OCI-LY7 (cell line): Measurements from ENCODE around the gene RDH16. TPM values are rescaled to one million over a fixed set of nuclear protein-coding genes. Genes with fewer than 3 reads are reported as not detected.

Experiments
- BruUV-seq: library from RNA; stranded (reverse); fragments of 400-500 nt; replicated peaks from 2 replicates; lab custom pipeline; 2021; lab: Mats Ljungman, UMichigan
- CTCF ChIA-PET: fragments of 300-600 bp; sonication (Branson Sonifier 250); formaldehyde crosslinking; loops from one replicate; lab custom pipeline; 2022; ENCODE audit warnings: antibody characterized with exemption; ENCODE audit not compliant: unreplicated experiment; lab: Charles Lee
- POLR2A ChIA-PET: fragments of 300-600 bp; sonication (Branson Sonifier 250); formaldehyde crosslinking; loops from one replicate; lab custom pipeline; 2022; ENCODE audit warnings: antibody characterized with exemption; lab: Charles Lee
- DNase-seq: peaks from one replicate; pipeline ENCODE4 v3.0.0-alpha.2; 2015; ENCODE audit warnings: low spot score
- H2AFZ ChIP-seq: fragments of 200-600 bp; sonication (generic), shearing (Covaris generic); 2 replicates; pipeline ENCODE4 v1.6.1; 2014; ENCODE audit warnings: mild to moderate bottlenecking, antibody characterized with exemption, low read length, moderate library complexity
- H3K27ac ChIP-seq: fragments of 200-600 bp; sonication (generic); 2 replicates; pipeline ENCODE4 v1.5.1; 2014; ENCODE audit warnings: mixed run types, low read depth, mild to moderate bottlenecking, moderate library complexity, low read length, inconsistent platforms; ENCODE audit not compliant: poor library complexity, severe bottlenecking
- H3K36me3 ChIP-seq: fragments of 200-600 bp; sonication (generic); 2 replicates; pipeline ENCODE4 v1.6.1; 2014; ENCODE audit warnings: mild to moderate bottlenecking, antibody characterized with exemption, low read length, moderate library complexity, mixed read lengths; ENCODE audit not compliant: insufficient read depth
- H3K4me1 ChIP-seq: fragments of 200-600 bp; sonication (generic); 2 replicates; pipeline ENCODE4 v1.5.1; 2014; ENCODE audit warnings: mild to moderate bottlenecking, low read length; ENCODE audit not compliant: insufficient read depth, poor library complexity, severe bottlenecking
- H3K4me2 ChIP-seq: fragments of 200-600 bp; sonication (generic); 2 replicates; pipeline ENCODE4 v1.6.1; 2014; ENCODE audit warnings: mild to moderate bottlenecking, low read length
- H3K4me3 ChIP-seq: fragments of 200-600 bp; sonication (generic); 2 replicates; pipeline ENCODE4 v1.5.1; 2014; ENCODE audit warnings: mild to moderate bottlenecking, low read depth, low read length; ENCODE audit not compliant: poor library complexity, severe bottlenecking
- H3K79me2 ChIP-seq: fragments of 200-600 bp; sonication (generic); 2 replicates; pipeline ENCODE4 v1.6.1; 2016; ENCODE audit warnings: low read depth, mild to moderate bottlenecking, low read length, moderate library complexity, mixed read lengths; ENCODE audit not compliant: insufficient read depth
- H3K9me2 ChIP-seq: fragments of 200-600 bp; sonication (generic); 2 replicates; pipeline ENCODE4 v1.6.1; 2016; ENCODE audit warnings: mild to moderate bottlenecking, low read length, mixed read lengths; ENCODE audit not compliant: insufficient read depth
- H3K9me3 ChIP-seq: fragments of 200-600 bp; sonication (generic); 2 replicates; pipeline ENCODE4 v1.6.1; 2014; ENCODE audit warnings: mild to moderate bottlenecking, mixed run types, low read length, mixed read lengths
- H4K20me1 ChIP-seq: fragments of 200-600 bp; sonication (generic); 2 replicates; pipeline ENCODE4 v1.6.1; 2014; ENCODE audit warnings: mild to moderate bottlenecking, antibody characterized with exemption, low read length, moderate library complexity, mixed read lengths; ENCODE audit not compliant: insufficient read depth
- EZH2phosphoT487 ChIP-seq: fragments of 200-600 bp; sonication (generic); IDR thresholded peaks from 2 replicates; pipeline ENCODE4 v1.6.1; 2018; ENCODE audit warnings: low read depth, borderline replicate concordance, mild to moderate bottlenecking, mixed run types, antibody characterized with exemption, low read length, moderate library complexity, mixed read lengths
- intact Hi-C: fragments of 100-400 bp; cut with micrococcal nuclease; formaldehyde crosslinking; loops from one replicate; pipeline ENCODE4 v1.10.0; 2022; ENCODE audit not compliant: unreplicated experiment
- total RNA-seq, 2 experiments: library from RNA; depleted of rRNA in 1 of 2; stranded (reverse); fragments of >200 nt in 1 of 2; shearing (Covaris generic) in 1 of 2; gene quantifications; 2 replicates each; pipeline ENCODE4 v1.2.3, GENCODE V29; 2014 to 2022
- TF ChIP-seq, protein P1 (sequence below): fragments of 200-600 bp; sonication (generic); conservative IDR thresholded peaks from 2 replicates; pipeline ENCODE4 v1.5.1; 2014; ENCODE audit warnings: mild to moderate bottlenecking, antibody characterized with exemption, low read length, moderate library complexity, mixed read lengths

Gene RDH16
- total RNA-seq, 2 experiments from 2014 or later, result 0.06 to 0.13 TPM

DNA sequence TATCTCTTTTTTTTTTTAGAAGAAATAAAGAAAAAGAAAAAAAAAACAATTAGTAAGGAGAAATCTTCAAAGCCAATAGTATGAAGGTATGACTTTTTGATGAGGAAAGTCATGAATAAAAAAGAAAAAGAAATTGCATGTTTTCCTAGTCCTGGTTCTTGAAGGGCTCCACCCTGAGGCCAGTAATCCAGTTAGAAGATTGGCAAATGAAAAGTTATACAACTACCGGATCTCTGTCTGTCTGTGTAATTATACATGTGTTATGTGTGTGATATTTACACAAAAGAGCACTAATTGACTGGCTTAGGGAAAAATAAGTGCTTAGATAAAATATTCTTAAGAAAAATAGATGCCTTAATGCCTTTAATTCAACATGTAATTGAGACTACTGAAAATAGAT lies 51.6 kb downstream of the RDH16 start:
- TF ChIP-seq EZH2phosphoT487, result no peak
- TF ChIP-seq, protein P1, sequence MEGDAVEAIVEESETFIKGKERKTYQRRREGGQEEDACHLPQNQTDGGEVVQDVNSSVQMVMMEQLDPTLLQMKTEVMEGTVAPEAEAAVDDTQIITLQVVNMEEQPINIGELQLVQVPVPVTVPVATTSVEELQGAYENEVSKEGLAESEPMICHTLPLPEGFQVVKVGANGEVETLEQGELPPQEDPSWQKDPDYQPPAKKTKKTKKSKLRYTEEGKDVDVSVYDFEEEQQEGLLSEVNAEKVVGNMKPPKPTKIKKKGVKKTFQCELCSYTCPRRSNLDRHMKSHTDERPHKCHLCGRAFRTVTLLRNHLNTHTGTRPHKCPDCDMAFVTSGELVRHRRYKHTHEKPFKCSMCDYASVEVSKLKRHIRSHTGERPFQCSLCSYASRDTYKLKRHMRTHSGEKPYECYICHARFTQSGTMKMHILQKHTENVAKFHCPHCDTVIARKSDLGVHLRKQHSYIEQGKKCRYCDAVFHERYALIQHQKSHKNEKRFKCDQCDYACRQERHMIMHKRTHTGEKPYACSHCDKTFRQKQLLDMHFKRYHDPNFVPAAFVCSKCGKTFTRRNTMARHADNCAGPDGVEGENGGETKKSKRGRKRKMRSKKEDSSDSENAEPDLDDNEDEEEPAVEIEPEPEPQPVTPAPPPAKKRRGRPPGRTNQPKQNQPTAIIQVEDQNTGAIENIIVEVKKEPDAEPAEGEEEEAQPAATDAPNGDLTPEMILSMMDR, result no peak
- intact Hi-C loops, result no loop called here
- CTCF ChIA-PET, result no interaction called here
- Histone ChIP-seq H4K20me1 (no peaks in the 10 kb centered on the region), H3K9me3 (peaks cover 11% of the 10 kb centered on the region; the same call in 1 of the 2 replicates), H3K79me2 (no peaks in the 10 kb centered on the region), H3K36me3 (no peaks in the 10 kb centered on the region), H3K9me2 (no peaks in the 10 kb centered on the region), H3K4me3 (no peak overlapping the region), H2AFZ (no peak overlapping the region), H3K4me2 (no peak overlapping the region), H3K4me1 (no peaks in the 10 kb centered on the region), H3K27ac (no peak overlapping the region)
- DNase-seq, result no peak
- POLR2A ChIA-PET, result no interaction called here
- BruUV-seq, result no TSS peak

DNA sequence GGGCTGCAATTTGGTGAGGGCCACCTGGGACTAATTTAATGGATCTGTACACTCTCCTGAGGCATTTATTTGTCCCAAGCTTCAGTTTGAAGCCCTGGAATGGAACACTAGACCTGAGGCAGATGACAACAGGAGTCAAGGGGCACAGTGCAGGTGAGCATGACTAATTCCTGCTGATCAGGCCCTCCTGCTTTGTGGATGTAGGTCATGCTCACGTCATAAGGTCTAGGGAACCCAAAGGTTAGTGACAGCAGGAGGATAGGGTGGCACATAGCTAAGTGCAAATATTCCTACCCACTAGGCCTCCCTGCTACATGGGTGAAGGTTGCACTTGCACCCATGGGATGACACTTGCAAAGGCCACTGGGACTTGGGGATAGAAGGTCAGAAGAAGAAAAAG lies 54.0 kb downstream of the RDH16 start:
- Histone ChIP-seq H3K4me2 (no peak overlapping the region), H2AFZ (no peak overlapping the region), H3K79me2 (no peaks in the 10 kb centered on the region), H3K9me3 (peaks cover 12% of the 10 kb centered on the region; the same call in 1 of the 2 replicates), H3K36me3 (no peaks in the 10 kb centered on the region), H3K4me1 (no peaks in the 10 kb centered on the region), H3K4me3 (no peak overlapping the region), H3K9me2 (no peaks in the 10 kb centered on the region), H4K20me1 (no peaks in the 10 kb centered on the region), H3K27ac (no peak overlapping the region)
- intact Hi-C loops, result no loop called here
- CTCF ChIA-PET, result no interaction called here
- BruUV-seq, result no TSS peak
- DNase-seq, result no peak
- POLR2A ChIA-PET, result no interaction called here
- TF ChIP-seq, protein P1, result no peak
- no peak for TF ChIP-seq EZH2phosphoT487

Other genes with a start within 250 kb of the RDH16 start
- 1,560 and 1,723 TPM in 2 replicates for gene NACA, start 232.3 kb downstream of the RDH16 start, total RNA-seq (2014; rRNA removed; shearing (Covaris generic))
- 879 and 892 TPM in 2 replicates for gene NACA, start 232.3 kb downstream of the RDH16 start, total RNA-seq (2022)
- 17.1 and 20.4 TPM in 2 replicates for gene PRIM1, start 205.3 kb downstream of the RDH16 start, total RNA-seq (2014; rRNA removed; shearing (Covaris generic))
- gene PRIM1, start 205.3 kb downstream of the RDH16 start, total RNA-seq (2022), result 49.5 and 53.5 TPM in 2 replicates
- 1.2 and 1.4 TPM in 2 replicates for gene HSD17B6, start 194.3 kb downstream of the RDH16 start, total RNA-seq (2014; rRNA removed; shearing (Covaris generic))
- 6.0 and 6.6 TPM in 2 replicates for gene HSD17B6, start 194.3 kb downstream of the RDH16 start, total RNA-seq (2022)
- not detected in 2 replicates for gene SDR9C7, start 23.2 kb downstream of the RDH16 start, total RNA-seq (2014; rRNA removed; shearing (Covaris generic))
- gene SDR9C7, start 23.2 kb downstream of the RDH16 start, total RNA-seq (2022), result not detected in 2 replicates
- gene ZBTB39, start 48.9 kb upstream of the RDH16 start, total RNA-seq (2014; rRNA removed; shearing (Covaris generic)), result 10.9 TPM in 2 replicates
- 10.0 and 10.7 TPM in 2 replicates for gene ZBTB39, start 48.9 kb upstream of the RDH16 start, total RNA-seq (2022)
- gene TAC3, start 58.9 kb upstream of the RDH16 start, total RNA-seq (2014; rRNA removed; shearing (Covaris generic)), result not detected in 2 replicates
- not detected in 2 replicates for gene TAC3, start 58.9 kb upstream of the RDH16 start, total RNA-seq (2022)
- gene MYO1A, start 92.5 kb upstream of the RDH16 start, total RNA-seq (2014; rRNA removed; shearing (Covaris generic)), result 0.05 and 0.47 TPM in 2 replicates
- gene MYO1A, start 92.5 kb upstream of the RDH16 start, total RNA-seq (2022), result 0.19 and 0.79 TPM in 2 replicates
- 39.8 and 45.7 TPM in 2 replicates for gene NEMP1, start 121.2 kb upstream of the RDH16 start, total RNA-seq (2014; rRNA removed; shearing (Covaris generic))
- 85.2 and 86.3 TPM in 2 replicates for gene NEMP1, start 121.2 kb upstream of the RDH16 start, total RNA-seq (2022)
- gene NAB2, start 131.5 kb upstream of the RDH16 start, total RNA-seq (2014; rRNA removed; shearing (Covaris generic)), result 8.5 and 9.6 TPM in 2 replicates
- 4.7 and 6.8 TPM in 2 replicates for gene NAB2, start 131.5 kb upstream of the RDH16 start, total RNA-seq (2022)
- 72.3 and 73.6 TPM in 2 replicates for gene STAT6, start 153.8 kb upstream of the RDH16 start, total RNA-seq (2014; rRNA removed; shearing (Covaris generic))
- 118 and 128 TPM in 2 replicates for gene STAT6, start 153.8 kb upstream of the RDH16 start, total RNA-seq (2022)
- 1.1 and 2.2 TPM in 2 replicates for gene LRP1, start 170.9 kb upstream of the RDH16 start, total RNA-seq (2014; rRNA removed; shearing (Covaris generic))
- 2.3 and 4.4 TPM in 2 replicates for gene LRP1, start 170.9 kb upstream of the RDH16 start, total RNA-seq (2022)
- gene LRP1-AS, start 190.0 kb upstream of the RDH16 start, total RNA-seq (2014; rRNA removed; shearing (Covaris generic)), result not detected in 2 replicates
- not detected in 2 replicates for gene LRP1-AS, start 190.0 kb upstream of the RDH16 start, total RNA-seq (2022)